ENCODE results near the gene ATF7IP2. TPM values are rescaled to one million over a fixed set of nuclear protein-coding genes. Genes with fewer than 3 reads are reported as not detected.

The ATF7IP2 gene
- total and polyA plus RNA-seq, 2 donors (not counting 3 experiments of a cell fraction or from before 2014, with no cell fraction given) = 9.7 to 14.6 TPM

DNA sequence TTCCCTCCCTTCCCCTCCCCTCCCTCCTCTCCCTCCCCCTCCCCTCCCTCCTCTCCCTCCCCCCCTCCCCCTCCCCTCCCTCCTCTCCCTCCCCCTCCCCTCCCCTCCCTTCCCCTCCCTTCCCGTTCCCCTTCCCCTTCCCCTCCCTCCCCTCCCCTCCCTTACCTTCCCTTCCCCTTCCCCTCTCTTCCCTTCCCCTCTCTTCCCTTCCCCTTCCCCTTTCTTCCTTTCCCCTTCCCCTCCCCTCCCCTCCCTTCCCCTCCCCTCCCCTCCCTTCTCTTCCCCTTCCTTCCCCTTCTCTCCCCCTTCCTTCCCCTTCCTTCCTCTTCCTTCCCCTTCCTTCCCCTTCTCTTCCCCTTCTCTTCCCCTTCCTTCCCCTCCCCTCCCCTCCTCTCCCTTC lies 133.4 kb downstream of the ATF7IP2 start:
- CTCF ChIA-PET = interaction anchor here (1.3 to 5.8 kb wide), 4 partner anchors 8 to 399 kb away, joined by 3 to 99 read pairs (median 38); no protein-coding TSS in a partner anchor
- no peak overlapping the region for H2AFZ ChIP-seq (ENCODE audit: low read depth, low read length)
- no TSS peak for BruUV-seq (replicated peaks)
- H3K9me1 ChIP-seq (replicated peaks; ENCODE audit: control insufficient read depth, extremely low read depth, insufficient read depth, low read length) = no peaks in the 10 kb centered on the region
- no peaks in the 10 kb centered on the region for H3K4me1 ChIP-seq (ENCODE audit: control insufficient read depth, extremely low read depth, insufficient read depth, low read length)
- H4K20me1 ChIP-seq (replicated peaks; ENCODE audit: control insufficient read depth, extremely low read depth, insufficient read depth, low read length) = no peaks in the 10 kb centered on the region
- intact Hi-C loops (cut with micrococcal nuclease) = no loop called here
- dilution Hi-C loops (cut with MboI; ENCODE audit: extremely low pct_ligation_motif_present, low sequenced_read_pairs) = no loop called here
- POLR2A ChIA-PET = no interaction called here
- FAIRE-seq = no peak
- no peak overlapping the region for H3K4me3 ChIP-seq (replicated peaks in 1 of 3; ENCODE audit: insufficient read depth in 1 of 3, low read depth in 1 of 3, low read length in 3 of 3)
- no peak for TF ChIP-seq POLR2A (IDR thresholded peaks at IDR 0.05; ENCODE audit: low read depth, low read length)
- TF ChIP-seq MYC (IDR thresholded peaks at IDR 0.05; ENCODE audit: low read depth, low read length) = no peak
- TF ChIP-seq, protein P1, sequence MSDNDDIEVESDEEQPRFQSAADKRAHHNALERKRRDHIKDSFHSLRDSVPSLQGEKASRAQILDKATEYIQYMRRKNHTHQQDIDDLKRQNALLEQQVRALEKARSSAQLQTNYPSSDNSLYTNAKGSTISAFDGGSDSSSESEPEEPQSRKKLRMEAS (IDR thresholded peaks at IDR 0.05; ENCODE audit: insufficient read depth, insufficient read length) = no peak
- no peak for TF ChIP-seq GATA2 (IDR thresholded peaks at IDR 0.05; ENCODE audit: insufficient read depth, insufficient read length, low read depth, low read length)
- TF ChIP-seq, protein P2, sequence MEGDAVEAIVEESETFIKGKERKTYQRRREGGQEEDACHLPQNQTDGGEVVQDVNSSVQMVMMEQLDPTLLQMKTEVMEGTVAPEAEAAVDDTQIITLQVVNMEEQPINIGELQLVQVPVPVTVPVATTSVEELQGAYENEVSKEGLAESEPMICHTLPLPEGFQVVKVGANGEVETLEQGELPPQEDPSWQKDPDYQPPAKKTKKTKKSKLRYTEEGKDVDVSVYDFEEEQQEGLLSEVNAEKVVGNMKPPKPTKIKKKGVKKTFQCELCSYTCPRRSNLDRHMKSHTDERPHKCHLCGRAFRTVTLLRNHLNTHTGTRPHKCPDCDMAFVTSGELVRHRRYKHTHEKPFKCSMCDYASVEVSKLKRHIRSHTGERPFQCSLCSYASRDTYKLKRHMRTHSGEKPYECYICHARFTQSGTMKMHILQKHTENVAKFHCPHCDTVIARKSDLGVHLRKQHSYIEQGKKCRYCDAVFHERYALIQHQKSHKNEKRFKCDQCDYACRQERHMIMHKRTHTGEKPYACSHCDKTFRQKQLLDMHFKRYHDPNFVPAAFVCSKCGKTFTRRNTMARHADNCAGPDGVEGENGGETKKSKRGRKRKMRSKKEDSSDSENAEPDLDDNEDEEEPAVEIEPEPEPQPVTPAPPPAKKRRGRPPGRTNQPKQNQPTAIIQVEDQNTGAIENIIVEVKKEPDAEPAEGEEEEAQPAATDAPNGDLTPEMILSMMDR (IDR thresholded peaks at IDR 0.05; ENCODE audit: extremely low read depth in 1 of 2, insufficient read depth in 1 of 2, low read depth in 1 of 2, low read length in 2 of 2) = no peak
- no peak for TF ChIP-seq EZH2 (IDR thresholded peaks at IDR 0.05; ENCODE audit: borderline replicate concordance, low read depth, low read length, severe bottlenecking)
- no peak for TF ChIP-seq FOS (IDR thresholded peaks at IDR 0.05; ENCODE audit: borderline replicate concordance, insufficient read depth, low read length)
- TF ChIP-seq JUN (IDR thresholded peaks at IDR 0.05; ENCODE audit: borderline replicate concordance, insufficient read depth, insufficient read length, low read depth) = no peak
- no peak for TF ChIP-seq POLR2AphosphoS5 (IDR thresholded peaks at IDR 0.05; ENCODE audit: insufficient read depth, low read depth, low read length)
- peaks cover 0 to under 1% of the 10 kb centered on the region in 2 experiments for H3K27me3 ChIP-seq (ENCODE audit: control insufficient read depth in 2 of 2, insufficient read depth in 2 of 2, low read length in 2 of 2)
- H3K9ac ChIP-seq (replicated peaks; ENCODE audit: extremely low read depth, insufficient read depth, low read length) = no peak overlapping the region
- H3K27ac ChIP-seq (ENCODE audit: insufficient read depth, low read depth, low read length) = no peak overlapping the region
- no peaks in the 10 kb centered on the region for H3K36me3 ChIP-seq (ENCODE audit: control insufficient read depth in 2 of 2, extremely low read depth in 1 of 2, insufficient read depth in 2 of 2, low read length in 2 of 2)
- DNase-seq (ENCODE audit: low read depth, low spot score) = no peak
- H3K79me2 ChIP-seq (ENCODE audit: control insufficient read depth, insufficient read depth, low read length) = no peaks in the 10 kb centered on the region
- H3K9me3 ChIP-seq (replicated peaks; ENCODE audit: control insufficient read depth, insufficient read depth, low read length) = no peaks in the 10 kb centered on the region
- H3K4me2 ChIP-seq (ENCODE audit: insufficient read depth, low read length) = no peak overlapping the region
